Stimulated activated CD4-positive, alpha-beta T cell treated with anti-CD3 and anti-CD28 coated beads, Interleukin-1b, Interleukin-23, amount 100 ng/mL, for 4 hours (primary cell): ENCODE results near the gene NFIX.

Experiments
- DNase-seq, 2 donors: peaks; one replicate each; pipeline ENCODE4 v3.0.0-alpha.2; 2020; ENCODE audit warnings: low read depth in 2 of 2

NFIX gene

DNA sequence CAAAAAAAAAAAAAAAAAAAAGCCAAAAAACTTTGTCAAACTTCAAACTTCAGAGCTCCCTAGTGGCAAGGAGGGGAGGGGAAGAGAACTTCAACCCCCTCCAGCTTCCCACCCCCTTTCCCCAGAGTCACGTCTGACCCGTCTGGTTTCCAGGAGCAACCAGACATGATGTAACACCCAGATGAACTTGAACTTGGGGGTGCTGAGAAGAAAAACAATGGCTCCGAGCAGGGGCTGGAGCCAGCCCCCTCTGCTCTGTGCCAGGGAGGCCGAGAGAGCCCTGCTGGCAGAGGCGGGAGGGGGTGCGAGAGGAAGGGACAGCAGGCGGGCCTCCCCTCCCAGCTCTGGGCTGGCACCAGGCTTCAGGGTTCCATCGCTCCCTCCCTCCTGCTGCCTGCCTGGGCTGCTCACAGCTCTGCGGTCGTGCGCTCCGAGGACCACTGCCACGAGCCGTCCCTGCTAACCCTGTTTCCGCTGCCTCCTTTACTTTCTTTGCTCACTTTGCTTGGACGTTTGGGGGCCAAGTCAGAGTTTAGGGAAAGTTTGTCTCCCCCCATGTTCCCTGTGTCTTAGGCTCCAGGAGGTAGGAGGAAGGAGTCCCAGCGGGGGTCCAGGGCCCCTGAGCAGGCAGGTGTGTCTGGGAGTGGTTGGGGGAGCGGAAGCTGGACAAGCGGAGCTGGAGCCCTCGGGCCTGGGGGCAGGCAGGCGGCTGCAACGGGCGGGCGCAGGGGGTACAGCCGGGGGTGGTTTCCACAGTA lies 96.3 kb downstream of the NFIX start:
- DNase-seq: no peak

- DNase-seq: no peak
Measured at GRCh38 chr19:13092158-13092543, 96.9 kb downstream of the NFIX start.

DNA sequence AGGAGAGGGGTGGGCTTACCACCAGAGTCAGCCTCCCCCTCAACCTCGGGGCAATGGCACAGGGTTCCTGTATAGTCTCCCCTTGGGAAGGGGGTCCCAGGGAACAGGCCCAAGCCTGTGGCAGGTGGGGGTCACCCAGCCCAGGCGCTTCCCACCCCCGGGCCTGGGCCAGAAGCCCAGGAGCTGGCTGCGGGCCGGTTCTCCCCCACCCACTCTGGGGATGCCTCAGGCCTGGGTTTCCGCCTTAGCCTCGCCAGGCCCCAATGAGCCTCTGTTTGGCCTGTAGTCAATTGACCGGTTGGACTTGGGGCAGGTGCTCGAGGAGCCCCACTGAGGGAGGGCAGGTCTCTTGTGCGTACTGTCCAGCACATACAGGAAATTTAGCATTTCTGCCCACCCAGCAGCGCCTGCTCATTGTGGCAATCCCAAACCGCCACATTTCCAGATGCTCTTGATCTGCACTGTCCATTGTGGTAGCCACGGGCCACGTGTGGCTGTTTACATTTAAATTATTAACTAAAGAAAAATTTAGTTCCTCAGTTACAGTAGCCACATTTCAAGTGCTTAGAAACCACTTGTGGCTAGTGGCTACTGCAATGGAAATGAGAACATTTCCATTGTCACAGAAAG lies 97.4 kb downstream of the NFIX start:
- DNase-seq: no peak

DNA sequence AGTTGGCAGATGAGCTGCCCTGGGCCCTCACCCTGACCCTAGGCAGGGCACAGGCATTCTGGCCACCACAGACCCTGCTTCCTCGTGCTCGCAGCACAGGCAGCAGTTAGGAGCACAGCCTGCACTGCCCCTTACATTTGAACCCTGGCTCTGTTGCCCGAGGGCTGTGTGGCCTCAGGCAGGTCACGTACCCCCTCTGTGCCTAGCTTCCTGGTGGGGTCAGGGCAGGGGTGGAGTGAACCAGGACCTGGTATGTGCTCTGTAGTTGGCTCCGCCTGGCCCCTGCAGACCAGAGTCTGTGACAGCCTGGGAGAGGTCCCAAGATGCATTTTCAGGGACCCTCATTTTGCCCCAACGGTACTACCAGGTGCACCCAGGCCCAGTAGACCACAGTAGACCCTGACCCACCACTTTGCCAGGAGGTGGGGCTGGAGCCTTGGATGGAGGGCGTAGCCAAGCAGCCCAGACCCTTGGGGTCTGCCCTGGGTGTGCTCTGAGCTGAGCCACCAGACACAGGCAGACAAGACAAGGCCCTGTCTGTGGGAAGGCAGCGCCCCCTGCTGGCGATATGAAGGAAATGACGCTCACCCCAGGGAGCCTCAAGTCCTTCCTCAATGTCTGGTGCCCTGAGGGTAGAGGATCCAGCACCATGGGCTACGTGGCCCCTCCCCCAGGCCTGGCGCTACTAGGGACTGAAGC lies 98.3 kb downstream of the NFIX start:
- DNase-seq: peak; percentile 69 to 72

GRCh38 chr19:13094106-13094504 lies 98.8 kb downstream of the NFIX start:
- DNase-seq: no peak

DNA sequence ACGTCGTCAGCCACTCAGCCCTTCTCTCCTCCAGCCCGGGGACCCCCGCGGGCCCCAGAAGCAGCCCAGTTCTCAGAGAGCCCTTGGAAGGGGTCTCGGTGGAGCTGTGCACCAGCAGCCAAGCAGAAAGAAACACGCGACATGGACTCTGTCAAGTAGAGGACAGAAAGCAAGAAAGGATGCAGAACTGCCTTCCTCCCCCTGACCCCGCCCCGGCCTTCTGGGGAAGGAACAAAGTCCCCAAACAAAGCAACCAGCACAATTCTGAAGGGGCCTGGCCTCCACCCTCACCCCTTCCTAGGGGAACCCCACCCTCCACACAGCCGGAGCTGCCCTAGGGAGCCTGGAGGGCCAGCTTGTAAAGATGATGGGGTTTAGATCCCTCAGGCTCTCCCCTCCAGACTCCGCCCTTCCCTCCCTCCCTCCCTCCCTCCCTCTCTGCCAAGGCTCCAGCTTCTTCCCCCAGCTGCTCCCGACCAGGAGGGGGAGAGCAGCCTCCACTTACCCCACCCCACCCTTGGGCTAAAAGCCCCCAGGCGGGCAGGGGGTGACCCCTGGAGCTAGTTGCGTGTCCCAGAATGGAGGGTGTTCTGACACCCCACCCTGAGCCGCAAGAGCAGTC lies 99.6 kb downstream of the NFIX start:
- no peak for DNase-seq

DNA sequence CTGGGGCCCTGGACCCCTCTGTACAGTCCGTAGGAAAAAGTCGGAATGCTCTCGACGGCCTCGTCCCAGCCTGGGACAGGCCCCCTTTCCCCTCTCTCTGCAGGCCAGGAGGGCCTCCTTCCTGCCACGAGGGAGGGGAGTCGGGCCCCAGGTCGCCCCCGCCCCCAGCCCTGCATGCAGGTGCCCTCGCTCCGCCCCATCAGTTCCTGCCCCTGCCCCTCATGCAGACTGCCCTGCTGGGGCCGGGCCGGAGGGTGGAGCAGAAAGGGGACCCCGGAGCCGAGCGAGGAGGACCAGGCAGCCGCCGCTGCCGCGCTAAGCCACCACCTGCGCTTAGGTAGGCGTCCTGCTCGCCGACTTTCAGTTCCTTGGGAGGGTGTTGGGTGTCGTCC lies 100.1 kb downstream of the NFIX start:
- no peak for DNase-seq

- DNase-seq: no peak
Measured at GRCh38 chr19:13095934-13096927, 101.0 kb downstream of the NFIX start.

GRCh38 chr19:13097033-13097462 lies 101.8 kb downstream of the NFIX start:
- DNase-seq: no peak

GRCh38 chr19:13097463-13098258 lies 102.4 kb downstream of the NFIX start:
- DNase-seq: no peak

- DNase-seq: no peak
Measured at GRCh38 chr19:13098277-13099072, 103.2 kb downstream of the NFIX start.

DNA sequence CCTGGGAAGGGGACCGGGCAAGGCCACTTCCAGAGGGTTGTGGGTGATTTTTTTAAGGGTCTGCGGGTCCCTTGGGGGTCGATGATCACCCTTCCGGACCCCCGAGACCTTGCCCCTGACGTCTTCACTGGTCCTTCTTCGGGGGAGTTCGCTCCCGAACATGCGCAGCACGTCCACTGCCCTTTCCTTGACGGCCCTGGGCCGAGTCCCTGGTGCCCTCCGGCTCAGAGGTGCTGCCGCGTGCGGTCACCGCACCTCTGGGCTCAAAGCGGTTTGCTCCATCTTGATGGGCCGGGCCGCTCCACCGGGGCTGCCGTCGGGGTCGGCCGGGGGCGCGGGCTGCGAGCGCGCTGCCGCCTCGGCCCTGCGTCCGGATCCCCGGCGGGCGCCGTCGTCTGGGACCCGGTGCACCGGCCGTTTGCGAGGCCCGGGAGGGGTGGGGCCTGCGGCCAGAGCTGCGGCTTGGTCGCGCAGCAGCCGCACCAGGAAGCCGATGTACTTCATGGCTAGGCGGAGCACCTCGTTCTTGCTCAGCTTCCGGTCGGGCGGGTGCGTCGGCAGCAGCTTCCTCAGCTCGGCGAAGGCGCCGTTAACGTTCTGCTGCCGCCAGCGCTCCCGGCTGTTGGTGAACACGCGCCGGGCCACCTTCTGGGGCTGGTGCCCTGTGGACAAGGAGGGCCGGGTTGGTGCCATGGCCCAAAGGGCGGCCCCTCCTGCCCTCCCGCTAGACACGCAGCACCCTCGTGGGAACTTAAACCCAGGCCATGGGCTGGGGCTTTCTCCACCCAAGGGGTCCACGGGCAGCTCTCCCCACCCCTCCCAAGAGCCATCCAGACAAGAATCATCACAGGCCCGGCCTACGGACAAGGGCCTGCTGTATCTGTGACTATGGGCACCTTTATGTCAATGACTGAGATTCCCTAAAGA lies 104.1 kb downstream of the NFIX start:
- peak; percentile 60 to 66 for DNase-seq

DNA sequence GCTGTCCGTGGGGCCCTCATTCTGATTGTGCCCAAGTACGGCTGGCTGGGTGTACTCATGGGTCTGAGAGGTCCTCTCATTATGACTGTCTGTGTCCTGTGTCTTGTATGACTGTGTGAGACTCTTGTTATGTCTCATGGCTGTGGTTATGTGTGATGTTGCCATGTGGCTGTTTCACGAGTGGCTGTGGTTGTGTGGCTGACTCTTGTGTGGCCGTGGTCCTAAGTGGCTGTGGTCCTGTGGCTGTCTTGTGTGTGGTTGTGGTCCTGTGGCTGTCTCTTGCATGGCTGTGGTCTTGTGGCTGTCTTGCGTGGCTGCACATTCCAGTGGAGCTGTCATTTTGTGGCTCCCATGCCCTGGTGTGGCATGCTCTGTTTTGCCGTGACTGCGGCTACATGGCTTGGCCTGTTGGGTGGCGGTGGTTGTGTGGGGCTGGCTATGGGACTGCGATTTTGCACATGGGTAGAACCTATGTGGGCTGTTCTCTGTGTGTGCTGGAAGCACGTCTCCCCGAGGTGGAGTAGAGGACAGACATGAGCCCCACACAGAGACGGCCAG lies 104.8 kb downstream of the NFIX start:
- no peak for DNase-seq

DNA sequence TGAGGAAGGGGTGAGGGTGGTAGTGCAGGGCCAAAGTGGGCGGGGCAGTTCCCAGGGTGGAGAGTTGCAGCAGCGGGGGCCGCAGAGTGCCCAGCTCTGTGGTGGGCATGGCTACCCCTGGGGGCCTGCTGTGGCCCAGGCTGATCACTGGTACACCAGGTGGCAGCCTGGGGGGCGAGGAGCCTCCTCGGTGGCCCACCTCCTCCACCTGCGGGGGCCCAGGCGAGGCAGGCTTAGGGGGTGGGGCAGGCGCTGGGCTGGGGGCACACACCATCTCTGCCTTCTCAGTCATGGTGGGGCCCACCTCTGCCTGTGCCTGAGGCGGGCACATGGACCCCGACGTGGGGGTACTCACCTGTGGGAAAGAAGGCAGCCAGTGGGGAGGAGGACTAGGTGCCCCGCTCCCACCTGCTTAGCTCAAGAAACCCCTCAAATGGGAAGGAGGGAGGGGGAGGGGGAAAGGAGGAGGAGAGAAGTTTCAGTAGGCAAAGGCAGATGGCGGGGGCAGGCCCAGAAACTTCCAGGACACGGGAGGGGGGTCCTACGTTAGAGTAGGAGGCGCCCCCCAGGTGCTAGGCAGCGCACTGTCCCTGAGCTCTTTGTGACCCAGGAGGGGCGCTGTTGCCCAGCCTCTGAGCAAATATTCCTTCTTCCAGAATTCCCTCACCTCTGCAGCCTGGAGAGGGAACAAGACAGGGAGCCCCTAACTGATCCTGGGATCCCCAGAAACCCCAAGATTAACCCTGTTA lies 105.7 kb downstream of the NFIX start:
- DNase-seq: no peak

DNA sequence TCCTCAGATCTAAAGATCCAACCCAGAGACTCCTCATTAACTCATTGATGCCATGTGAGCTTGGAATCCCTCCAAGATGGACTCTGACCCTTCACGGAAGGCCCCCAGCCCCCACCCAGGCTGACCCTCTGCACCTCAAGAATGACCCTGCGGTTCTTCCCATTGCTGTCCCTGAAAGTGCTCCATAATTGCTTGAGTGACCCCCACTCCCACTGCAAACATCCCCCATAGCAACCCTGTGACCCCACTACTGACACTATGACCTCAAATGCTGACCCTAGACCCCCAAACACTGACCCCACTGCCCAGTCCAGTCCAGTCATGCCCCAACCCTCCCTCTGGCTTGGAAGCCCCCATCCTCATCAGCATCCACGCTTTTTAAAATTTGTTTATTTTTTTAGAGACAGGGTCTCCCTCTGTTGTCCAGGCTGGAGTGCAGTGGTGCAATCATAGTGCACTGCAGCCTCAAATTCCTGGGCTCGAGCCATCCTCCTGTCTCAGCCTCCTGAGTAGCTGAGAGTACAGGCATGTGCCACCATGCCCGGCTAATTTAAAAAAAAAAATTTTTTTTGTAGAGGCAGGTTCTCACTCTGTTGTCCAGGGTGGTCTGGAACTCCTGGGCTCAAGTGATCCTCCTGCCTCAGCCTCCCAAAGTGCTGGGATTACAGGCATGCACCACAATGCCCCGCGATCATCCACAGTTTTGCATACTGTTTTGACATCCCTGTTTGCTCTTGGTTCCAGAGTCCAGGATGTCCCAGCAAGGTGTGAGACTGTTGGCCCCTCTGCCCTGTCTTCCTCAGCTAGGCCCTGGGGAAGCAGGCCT lies 106.5 kb downstream of the NFIX start:
- no peak for DNase-seq

DNA sequence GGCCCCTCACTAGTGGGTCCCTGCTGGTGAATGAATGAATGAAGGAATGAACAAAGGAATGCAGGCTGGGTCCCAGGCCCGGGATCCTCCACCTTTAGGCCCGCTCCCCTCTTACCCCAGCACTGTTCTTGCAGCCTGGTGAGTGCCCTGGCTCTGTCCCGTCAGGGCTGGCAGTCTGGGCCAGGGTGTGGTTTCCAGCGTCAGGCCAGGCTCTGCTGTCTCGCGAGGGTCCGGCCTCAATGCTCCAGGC lies 107.1 kb downstream of the NFIX start:
- DNase-seq: no peak
